ENCODE data around the gene TMPRSS6. TPM values are rescaled to one million over a fixed set of nuclear protein-coding genes. Genes with fewer than 3 reads are reported as not detected.

Gene TMPRSS6
- total RNA-seq, 1 experiment from 2014 or later = not detected

GRCh38 chr22:37140686-37141323 lies 31.3 kb upstream of the TMPRSS6 start:
- DNase-seq (ENCODE audit: low read depth) = no peak

- DNase-seq (ENCODE audit: low read depth) = no peak
These were observed 30.2 kb upstream of the TMPRSS6 start for GRCh38 chr22:37139762-37140161.

GRCh38 chr22:37138849-37139561 lies 29.5 kb upstream of the TMPRSS6 start:
- DNase-seq (ENCODE audit: low read depth) = no peak

GRCh38 chr22:37137903-37138665 lies 28.6 kb upstream of the TMPRSS6 start:
- DNase-seq (ENCODE audit: low read depth) = no peak

- DNase-seq (ENCODE audit: low read depth) = no peak
These were observed 27.6 kb upstream of the TMPRSS6 start for GRCh38 chr22:37137131-37137530.

GRCh38 chr22:37135023-37135422 lies 25.5 kb upstream of the TMPRSS6 start:
- DNase-seq (ENCODE audit: low read depth) = no peak

GRCh38 chr22:37133304-37134018 lies 23.9 kb upstream of the TMPRSS6 start:
- no peak for DNase-seq (ENCODE audit: low read depth)

GRCh38 chr22:37132773-37133172 lies 23.3 kb upstream of the TMPRSS6 start:
- no peak for DNase-seq (ENCODE audit: low read depth)

- no peak for DNase-seq (ENCODE audit: low read depth)
These were observed 20.4 kb upstream of the TMPRSS6 start for GRCh38 chr22:37129866-37130441.

- no peak for DNase-seq (ENCODE audit: low read depth)
These were observed 19.2 kb upstream of the TMPRSS6 start for GRCh38 chr22:37128555-37129281.

- DNase-seq (ENCODE audit: low read depth) = no peak
These were observed 17.9 kb upstream of the TMPRSS6 start for GRCh38 chr22:37127350-37127878.

GRCh38 chr22:37126882-37127281 lies 17.4 kb upstream of the TMPRSS6 start:
- no peak for DNase-seq (ENCODE audit: low read depth)

GRCh38 chr22:37126383-37126782 lies 16.9 kb upstream of the TMPRSS6 start:
- DNase-seq (ENCODE audit: low read depth) = no peak

- no peak for DNase-seq (ENCODE audit: low read depth)
These were observed 14.1 kb upstream of the TMPRSS6 start for GRCh38 chr22:37123649-37124048.

- no peak for DNase-seq (ENCODE audit: low read depth)
These were observed 13.2 kb upstream of the TMPRSS6 start for GRCh38 chr22:37122598-37123180.

GRCh38 chr22:37121887-37122591 lies 12.5 kb upstream of the TMPRSS6 start:
- peak; percentile 8 for DNase-seq (ENCODE audit: low read depth)

GRCh38 chr22:37120569-37121340 lies 11.2 kb upstream of the TMPRSS6 start:
- no peak for DNase-seq (ENCODE audit: low read depth)

GRCh38 chr22:37119872-37120271 lies 10.4 kb upstream of the TMPRSS6 start:
- no peak for DNase-seq (ENCODE audit: low read depth)

- no peak for DNase-seq (ENCODE audit: low read depth)
These were observed 8.6 kb upstream of the TMPRSS6 start for GRCh38 chr22:37118083-37118482.

Data from LHCN-M2 (cell line).